NK-92 treated with Interleukin-12 subunit alpha and Interleukin-12 subunit beta, amount 100 ng/mL, for 24 hours (cell line): ENCODE results near the gene IPO7.

Source experiments
- DNase-seq: peaks from one replicate; lab custom pipeline; 2025; lab: John Stamatoyannopoulos, UW

The IPO7 gene

GRCh38 chr11:9494316-9494715 is 109.9 kb downstream of the IPO7 start:
- DNase-seq = no peak

- peak; percentile 10 for DNase-seq
Measured at GRCh38 chr11:9495803-9496514, 111.5 kb downstream of the IPO7 start.
